ENCODE measurements around the gene FMN1.

Gene FMN1

GRCh38 chr15:32823750-32824149 lies 370.8 kb downstream of the FMN1 start:
- no peak for DNase-seq (ENCODE audit: low read depth)

- DNase-seq (ENCODE audit: low read depth) = no peak
Measured at GRCh38 chr15:32822739-32823138, 371.8 kb downstream of the FMN1 start.

GRCh38 chr15:32819448-32819847 lies 375.1 kb downstream of the FMN1 start:
- no peak for DNase-seq (ENCODE audit: low read depth)

- DNase-seq (ENCODE audit: low read depth) = peak; percentile 72
Measured at GRCh38 chr15:32818758-32819447, 375.6 kb downstream of the FMN1 start.

GRCh38 chr15:32817577-32817976 lies 376.9 kb downstream of the FMN1 start:
- DNase-seq (ENCODE audit: low read depth) = no peak

GRCh38 chr15:32807331-32807730 lies 387.2 kb downstream of the FMN1 start:
- no peak for DNase-seq (ENCODE audit: low read depth)

GRCh38 chr15:32803631-32804030 lies 390.9 kb downstream of the FMN1 start:
- no peak for DNase-seq (ENCODE audit: low read depth)

GRCh38 chr15:32802286-32802936 lies 392.1 kb downstream of the FMN1 start:
- DNase-seq (ENCODE audit: low read depth) = peak; percentile 81

GRCh38 chr15:32799936-32800535 lies 394.5 kb downstream of the FMN1 start:
- no peak for DNase-seq (ENCODE audit: low read depth)

- DNase-seq (ENCODE audit: low read depth) = no peak
Measured at GRCh38 chr15:32796856-32797255, 397.7 kb downstream of the FMN1 start.

- DNase-seq (ENCODE audit: low read depth) = no peak
Measured at GRCh38 chr15:32794973-32795372, 399.5 kb downstream of the FMN1 start.

- no peak for DNase-seq (ENCODE audit: low read depth)
Measured at GRCh38 chr15:32792436-32792835, 402.1 kb downstream of the FMN1 start.

GRCh38 chr15:32790352-32790999 lies 404.0 kb downstream of the FMN1 start:
- DNase-seq (ENCODE audit: low read depth) = no peak

- DNase-seq (ENCODE audit: low read depth) = no peak
Measured at GRCh38 chr15:32787949-32788348, 406.6 kb downstream of the FMN1 start.

- no peak for DNase-seq (ENCODE audit: low read depth)
Measured at GRCh38 chr15:32786906-32787305, 407.6 kb downstream of the FMN1 start.

GRCh38 chr15:32784581-32784980 lies 409.9 kb downstream of the FMN1 start:
- no peak for DNase-seq (ENCODE audit: low read depth)

GRCh38 chr15:32781781-32782180 lies 412.7 kb downstream of the FMN1 start:
- DNase-seq (ENCODE audit: low read depth) = no peak

- DNase-seq (ENCODE audit: low read depth) = no peak
Measured at GRCh38 chr15:32778391-32779176, 415.9 kb downstream of the FMN1 start.

- no peak for DNase-seq (ENCODE audit: low read depth)
Measured at GRCh38 chr15:32775103-32775502, 419.4 kb downstream of the FMN1 start.

GRCh38 chr15:32774022-32774421 lies 420.5 kb downstream of the FMN1 start:
- peak; percentile 99 for DNase-seq (ENCODE audit: low read depth)

GRCh38 chr15:32767236-32767635 lies 427.3 kb downstream of the FMN1 start:
- DNase-seq (ENCODE audit: low read depth) = no peak

GRCh38 chr15:32766101-32766500 lies 428.4 kb downstream of the FMN1 start:
- no peak for DNase-seq (ENCODE audit: low read depth)

Measured in GM04503 (cell line).